ACC112 (cell line): ENCODE results near the gene MRPL2.

ENCODE experiments used
- H2AFZ ChIP-seq: fragments of 200-600 bp; sonication (generic); one replicate; pipeline ENCODE4 v1.6.0; 2017; ENCODE audit warnings: antibody characterized with exemption, low read length; ENCODE audit not compliant: unreplicated experiment
- H3K27ac ChIP-seq: fragments of 200-600 bp; sonication (generic); 2 replicates; pipeline ENCODE4 v1.5.1; 2014; ENCODE audit warnings: low read depth, mild to moderate bottlenecking, antibody characterized with exemption, low read length, moderate library complexity
- H3K27me3 ChIP-seq: fragments of 200-600 bp; sonication (generic); 2 replicates; pipeline ENCODE4 v1.6.1; 2014; ENCODE audit warnings: mild to moderate bottlenecking, antibody characterized with exemption, low read length, moderate library complexity, mixed read lengths; ENCODE audit not compliant: insufficient read depth
- H3K36me3 ChIP-seq: fragments of 200-600 bp; sonication (generic); 2 replicates; pipeline ENCODE4 v1.6.1; 2016; ENCODE audit warnings: mild to moderate bottlenecking, antibody characterized with exemption, low read length, moderate library complexity, mixed read lengths; ENCODE audit not compliant: insufficient read depth
- H3K4me1 ChIP-seq: fragments of 200-600 bp; sonication (generic); one replicate; pipeline ENCODE4 v1.6.1; 2016; ENCODE audit warnings: low read length, mixed read lengths; ENCODE audit not compliant: insufficient read depth, unreplicated experiment, control insufficient read depth
- H3K4me3 ChIP-seq: fragments of 200-600 bp; sonication (generic); 2 replicates; pipeline ENCODE4 v1.5.1; 2014; ENCODE audit warnings: mild to moderate bottlenecking, low read depth, low read length
- H3K79me2 ChIP-seq: fragments of 200-600 bp; sonication (generic); one replicate; pipeline ENCODE4 v1.6.0; 2016; ENCODE audit warnings: low read length; ENCODE audit not compliant: control insufficient read depth, unreplicated experiment, insufficient read depth

The MRPL2 gene

GRCh38 chr6:43062818-43063217, 3.6 kb upstream of the MRPL2 start:
- Histone ChIP-seq H3K27me3 (no peaks in the 10 kb centered on the region), H3K36me3 (0 out of 2 replicates have a peak, but pooled peaks cover 2% of the 10 kb centered on the region), H3K4me3 (no peak overlapping the region), H3K79me2 (peaks cover 14% of the 10 kb centered on the region), H3K4me1 (peaks cover 11% of the 10 kb centered on the region), H3K27ac (no peak overlapping the region), H2AFZ (no peak overlapping the region)

- no peak overlapping the region for H3K4me3 ChIP-seq
- no peaks in the 10 kb centered on the region for H3K27me3 ChIP-seq
- H2AFZ ChIP-seq: no peak overlapping the region
- no peak overlapping the region for H3K27ac ChIP-seq
- peaks cover 11% of the 10 kb centered on the region for H3K4me1 ChIP-seq
- H3K36me3 ChIP-seq: 0 out of 2 replicates have a peak, but pooled peaks cover 4% of the 10 kb centered on the region
- peaks cover 15% of the 10 kb centered on the region for H3K79me2 ChIP-seq
Observed at GRCh38 chr6:43061861-43062260, 2.6 kb upstream of the MRPL2 start.

- 0 out of 2 replicates have a peak, but pooled peaks cover 4% of the 10 kb centered on the region for H3K36me3 ChIP-seq
- H3K79me2 ChIP-seq: peaks cover 15% of the 10 kb centered on the region
- peaks cover 11% of the 10 kb centered on the region for H3K4me1 ChIP-seq
- no peak overlapping the region for H2AFZ ChIP-seq
- H3K4me3 ChIP-seq: peak overlapping the region; percentile 92
- H3K27me3 ChIP-seq: no peaks in the 10 kb centered on the region
- no peak overlapping the region for H3K27ac ChIP-seq
Observed at GRCh38 chr6:43060755-43061633, 1.8 kb upstream of the MRPL2 start.

GRCh38 chr6:43060034-43060754, 960 bp upstream of the MRPL2 start:
- Histone ChIP-seq H3K27ac (peak overlapping the region; percentile 50; the same call in 1 of the 2 replicates), H3K27me3 (no peaks in the 10 kb centered on the region), H3K4me1 (peaks cover 11% of the 10 kb centered on the region), H3K36me3 (0 out of 2 replicates have a peak, but pooled peaks cover 4% of the 10 kb centered on the region), H3K79me2 (peaks cover 15% of the 10 kb centered on the region), H3K4me3 (peak overlapping the region; percentile 92), H2AFZ (peak overlapping the region; percentile 82)

- peaks cover 15% of the 10 kb centered on the region for H3K79me2 ChIP-seq
- no peak overlapping the region for H3K27ac ChIP-seq
- no peak overlapping the region for H2AFZ ChIP-seq
- peak overlapping the region; percentile 92 for H3K4me3 ChIP-seq
- peaks cover 16% of the 10 kb centered on the region for H3K4me1 ChIP-seq
- 0 out of 2 replicates have a peak, but pooled peaks cover 4% of the 10 kb centered on the region for H3K36me3 ChIP-seq
- H3K27me3 ChIP-seq: no peaks in the 10 kb centered on the region
Observed at GRCh38 chr6:43058531-43058930, 703 bp downstream of the MRPL2 start.

GRCh38 chr6:43055966-43056365, 3.3 kb downstream of the MRPL2 start:
- Histone ChIP-seq H3K27ac (no peak overlapping the region), H3K79me2 (peaks cover 38% of the 10 kb centered on the region), H3K27me3 (no peaks in the 10 kb centered on the region), H3K36me3 (0 out of 2 replicates have a peak, but pooled peaks cover 4% of the 10 kb centered on the region), H2AFZ (no peak overlapping the region), H3K4me1 (peaks cover 34% of the 10 kb centered on the region), H3K4me3 (no peak overlapping the region)

- no peaks in the 10 kb centered on the region for H3K27me3 ChIP-seq
- H3K79me2 ChIP-seq: peaks cover 42% of the 10 kb centered on the region
- peaks cover 32% of the 10 kb centered on the region for H3K4me1 ChIP-seq
- peak overlapping the region; percentile 88 for H3K4me3 ChIP-seq
- peak overlapping the region; percentile 71 for H3K27ac ChIP-seq
- H2AFZ ChIP-seq: peak overlapping the region; percentile 64
- peaks cover 10% of the 10 kb centered on the region; the same call in 1 of the 2 replicates for H3K36me3 ChIP-seq
Observed at GRCh38 chr6:43054206-43054943, 4.9 kb downstream of the MRPL2 start.

- H3K27me3 ChIP-seq: no peaks in the 10 kb centered on the region
- peaks cover 37% of the 10 kb centered on the region for H3K79me2 ChIP-seq
- peak within 1 kb of the TSS; percentile 88 for H3K4me3 ChIP-seq
- H3K27ac ChIP-seq: peak within 1 kb of the TSS; percentile 71
- H2AFZ ChIP-seq: peak within 1 kb of the TSS; percentile 64
- H3K4me1 ChIP-seq: peaks cover 32% of the 10 kb centered on the region
- peaks cover 10% of the 10 kb centered on the region; the same call in 1 of the 2 replicates for H3K36me3 ChIP-seq
Observed at GRCh38 chr6:43053545-43054205, 5.6 kb downstream of the MRPL2 start, which contains the start of gene CUL7. TSS of gene CUL7 (minus strand) at chr6:43053851. CDS start at chr6:43052788, 1,063 bp downstream.

- peaks cover 30% of the 10 kb centered on the region for H3K79me2 ChIP-seq
- H2AFZ ChIP-seq: peak overlapping the region; percentile 56
- peak overlapping the region; percentile 71 for H3K27ac ChIP-seq
- peak overlapping the region; percentile 88 for H3K4me3 ChIP-seq
- peaks cover 26% of the 10 kb centered on the region for H3K4me1 ChIP-seq
- no peaks in the 10 kb centered on the region for H3K27me3 ChIP-seq
- peaks cover 10% of the 10 kb centered on the region; the same call in 1 of the 2 replicates for H3K36me3 ChIP-seq
Observed at GRCh38 chr6:43052842-43053544, 6.2 kb downstream of the MRPL2 start.
